ENCODE results near the gene C5. TPM values are rescaled to one million over a fixed set of nuclear protein-coding genes. Genes with fewer than 3 reads are reported as not detected.

The C5 gene
- total RNA-seq, 1 experiment from 2014 or later = 0.66 TPM

- RAD21 ChIA-PET (ENCODE audit: low non-redundant PET in 1 of 2, low total read pairs in 2 of 2, uncharacterized antibody in 2 of 2, unreplicated experiment in 2 of 2) = no interaction called here
Observed at GRCh38 chr9:121088576-121088975, 38.5 kb upstream of the C5 start.

More at GRCh38 chr9:121088576-121088975, 38.5 kb upstream of the C5 start:
- ATAC-seq (no peak), DNase-seq (ENCODE audit: low read depth, low spot score) (no peak)
- Histone ChIP-seq H3K9ac (ENCODE audit: low read length) (no peak overlapping the region), H3K36me3 (ENCODE audit: control insufficient read depth in 1 of 2, insufficient read depth in 2 of 2, low read length in 2 of 2) (no peaks in the 10 kb centered on the region), H3K27me3 (ENCODE audit: insufficient read depth, low read length) (no peaks in the 10 kb centered on the region), H3K27ac (ENCODE audit: low read depth, low read length) (no peak overlapping the region), H2AFZ (ENCODE audit: low read depth, low read length, poor library complexity, severe bottlenecking) (no peak overlapping the region), H3K4me2 (ENCODE audit: low read length) (no peak overlapping the region), H4K20me1 (ENCODE audit: insufficient read depth) (no peaks in the 10 kb centered on the region), H3K4me1 (ENCODE audit: control insufficient read depth in 1 of 2, insufficient read depth in 2 of 2, low read length in 2 of 2) (no peaks in the 10 kb centered on the region), H3K79me2 (ENCODE audit: insufficient read depth, low read length) (no peaks in the 10 kb centered on the region), H3K4me3 (replicated peaks in 1 of 2; ENCODE audit: low read depth in 1 of 2, low read length in 2 of 2) (no peak overlapping the region), H3K9me2 (ENCODE audit: insufficient read depth) (no peaks in the 10 kb centered on the region), H3K9me3 (ENCODE audit: control insufficient read depth in 1 of 2, insufficient read depth in 1 of 2, low read depth in 1 of 2, low read length in 2 of 2) (no peaks in the 10 kb centered on the region)
- no TSS peak for BruUV-seq (replicated peaks)
- CTCF ChIA-PET = no interaction called here
- intact Hi-C loops (cut with micrococcal nuclease) = no loop called here
- POLR2A ChIA-PET = no interaction called here
- TF ChIP-seq SP1 (IDR thresholded peaks at IDR 0.05; ENCODE audit: low read depth) (no peak), CBX3 (IDR thresholded peaks at IDR 0.05; ENCODE audit: low read depth) (no peak), SIN3A (IDR thresholded peaks at IDR 0.05; ENCODE audit: low read depth) (no peak), EGR1 (IDR thresholded peaks at IDR 0.05; ENCODE audit: low read depth) (no peak), REST (IDR thresholded peaks at IDR 0.05; ENCODE audit: low read depth) (no peak), TCF7L2 (IDR thresholded peaks at IDR 0.05; ENCODE audit: borderline replicate concordance, extremely low read depth, insufficient read depth, insufficient read length) (no peak)

Measured in HCT116 (cell line).